Activated naive CD4-positive, alpha-beta T cell treated with anti-CD3 and anti-CD28 coated beads, Interleukin-2, amount 50 U/mL, for 24 hours (primary cell): ENCODE measurements around the gene HLA-F.

ENCODE experiments used
- H3K27ac Mint-ChIP-seq: one replicate; pipeline ENCODE4 v1.8.0; 2021; ENCODE audit warnings: mild to moderate bottlenecking, mixed read lengths
- H3K27me3 Mint-ChIP-seq: one replicate; pipeline ENCODE4 v1.8.0; 2021; ENCODE audit warnings: mixed read lengths
- H3K36me3 Mint-ChIP-seq: one replicate; pipeline ENCODE4 v1.8.0; 2021; ENCODE audit warnings: mixed read lengths
- H3K4me1 Mint-ChIP-seq: one replicate; pipeline ENCODE4 v1.8.0; 2021; ENCODE audit warnings: mixed read lengths
- H3K4me3 Mint-ChIP-seq: one replicate; pipeline ENCODE4 v1.8.0; 2021; ENCODE audit warnings: mild to moderate bottlenecking, mixed read lengths
- H3K9me3 Mint-ChIP-seq: one replicate; pipeline ENCODE4 v1.8.0; 2021; ENCODE audit warnings: mixed read lengths

HLA-F gene

DNA sequence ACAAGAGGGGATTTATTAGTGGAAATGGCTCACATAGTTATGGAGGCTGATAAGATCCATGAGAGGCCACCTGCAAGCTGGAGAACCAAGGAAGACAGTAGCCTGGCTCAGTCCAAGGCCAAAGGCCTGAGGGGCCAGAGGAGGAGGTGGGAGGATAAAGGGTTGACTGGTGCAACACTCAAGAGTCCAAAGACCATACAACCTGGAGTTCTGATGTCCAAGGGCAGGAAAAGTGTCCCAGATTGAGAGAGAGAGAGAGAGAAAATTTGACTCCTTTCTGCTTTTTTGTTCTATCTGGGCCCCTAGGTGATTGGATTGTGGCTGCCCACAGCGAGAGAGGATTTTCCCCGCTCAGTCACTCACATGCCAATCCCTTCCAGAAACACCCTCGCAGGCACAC, 8.0 kb downstream of the HLA-F start:
- Mint-ChIP-seq H3K27me3 (no peaks in the 10 kb centered on the region), H3K27ac (no peak overlapping the region), H3K9me3 (no peaks in the 10 kb centered on the region), H3K4me1 (peaks cover 68% of the 10 kb centered on the region), H3K36me3 (peaks cover 11% of the 10 kb centered on the region), H3K4me3 (no peak overlapping the region)

- H3K36me3 Mint-ChIP-seq: no peaks in the 10 kb centered on the region
- no peak overlapping the region for H3K4me3 Mint-ChIP-seq
- H3K27me3 Mint-ChIP-seq: no peaks in the 10 kb centered on the region
- H3K4me1 Mint-ChIP-seq: peaks cover 50% of the 10 kb centered on the region
- H3K27ac Mint-ChIP-seq: no peak overlapping the region
- no peaks in the 10 kb centered on the region for H3K9me3 Mint-ChIP-seq
Measured at GRCh38 chr6:29733057-29733456, 9.8 kb downstream of the HLA-F start.

- Mint-ChIP-seq H3K36me3 (no peaks in the 10 kb centered on the region), H3K27me3 (no peaks in the 10 kb centered on the region), H3K27ac (peak overlapping the region; percentile 60), H3K4me1 (peaks cover 38% of the 10 kb centered on the region), H3K9me3 (no peaks in the 10 kb centered on the region), H3K4me3 (peak overlapping the region; percentile 3)
Measured at GRCh38 chr6:29734046-29735018, 11.1 kb downstream of the HLA-F start.

- Mint-ChIP-seq H3K4me3 (no peak overlapping the region), H3K36me3 (no peaks in the 10 kb centered on the region), H3K27me3 (no peaks in the 10 kb centered on the region), H3K27ac (no peak overlapping the region), H3K4me1 (peaks cover 18% of the 10 kb centered on the region), H3K9me3 (no peaks in the 10 kb centered on the region)
Measured at GRCh38 chr6:29736563-29736962, 13.3 kb downstream of the HLA-F start.

DNA sequence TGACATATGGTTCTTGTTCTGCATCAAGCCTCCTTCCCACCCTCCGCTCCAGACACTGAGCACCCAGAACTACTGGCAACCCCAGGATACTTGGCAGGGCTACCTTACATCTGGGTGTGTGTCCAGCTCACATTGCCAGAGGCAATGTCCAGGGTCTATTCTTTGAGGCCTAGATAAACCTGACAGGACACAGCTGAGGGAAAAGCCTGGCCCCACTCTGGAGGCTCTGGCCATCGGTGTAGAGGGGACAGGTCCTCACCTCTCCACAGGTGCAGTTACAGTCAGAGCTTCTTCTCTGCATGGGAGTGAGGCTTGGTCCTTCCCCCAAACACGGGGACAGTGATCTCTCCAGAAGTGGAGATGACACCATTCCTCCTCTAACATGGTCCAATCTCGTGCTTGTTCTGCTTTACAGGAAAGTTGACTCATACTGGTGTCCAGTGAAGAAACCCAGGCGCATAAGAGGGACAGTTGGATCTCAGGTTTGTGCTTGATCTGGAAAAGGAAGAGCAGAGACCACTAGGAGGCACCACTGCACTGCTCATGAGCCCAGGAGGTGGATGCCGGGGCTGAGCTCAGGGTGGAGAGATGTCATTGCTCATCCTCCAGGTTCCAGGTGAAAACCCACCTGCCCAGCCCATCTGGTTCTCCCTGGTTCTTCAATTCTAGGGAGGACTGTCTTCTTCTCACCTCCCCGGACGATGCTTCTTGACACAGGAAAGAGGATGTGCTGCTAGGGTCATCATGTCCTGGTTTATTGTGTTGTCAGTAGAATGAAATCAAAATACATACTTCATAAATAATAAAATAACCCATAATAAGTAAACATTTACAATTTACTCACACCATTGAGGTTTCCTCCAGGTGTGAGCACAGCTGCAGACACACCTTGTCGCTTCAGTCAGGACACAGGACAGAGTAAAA, 14.7 kb downstream of the HLA-F start:
- Mint-ChIP-seq H3K4me1 (peaks cover 12% of the 10 kb centered on the region), H3K9me3 (no peaks in the 10 kb centered on the region), H3K27ac (no peak overlapping the region), H3K36me3 (no peaks in the 10 kb centered on the region), H3K4me3 (no peak overlapping the region), H3K27me3 (no peaks in the 10 kb centered on the region)

- H3K27me3 Mint-ChIP-seq: no peaks in the 10 kb centered on the region
- no peaks in the 10 kb centered on the region for H3K36me3 Mint-ChIP-seq
- peaks cover 6% of the 10 kb centered on the region for H3K4me1 Mint-ChIP-seq
- no peak overlapping the region for H3K4me3 Mint-ChIP-seq
- no peak overlapping the region for H3K27ac Mint-ChIP-seq
- H3K9me3 Mint-ChIP-seq: no peaks in the 10 kb centered on the region
Measured at GRCh38 chr6:29739136-29739881, 16.1 kb downstream of the HLA-F start.

DNA sequence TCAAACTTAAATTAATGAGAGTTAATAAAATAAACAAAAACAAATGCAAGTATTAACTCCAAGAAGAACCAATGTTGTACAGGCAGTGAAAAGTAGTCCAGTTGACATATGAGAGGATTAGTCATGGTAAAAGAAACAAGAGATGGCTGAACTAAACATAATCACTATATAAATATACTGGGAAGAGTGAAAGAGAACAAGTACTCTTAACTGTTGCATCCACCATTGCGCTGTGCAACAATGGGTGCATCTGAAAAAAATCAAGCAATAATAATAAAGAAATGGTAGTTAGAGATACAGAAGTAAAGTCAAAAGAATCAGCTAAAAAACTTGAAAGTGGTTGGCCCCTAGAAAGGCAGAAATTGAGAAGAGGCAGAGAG, 16.6 kb downstream of the HLA-F start:
- Mint-ChIP-seq H3K36me3 (no peaks in the 10 kb centered on the region), H3K27me3 (no peaks in the 10 kb centered on the region), H3K4me1 (peaks cover under 1% of the 10 kb centered on the region), H3K9me3 (no peaks in the 10 kb centered on the region), H3K27ac (no peak overlapping the region), H3K4me3 (no peak overlapping the region)

DNA sequence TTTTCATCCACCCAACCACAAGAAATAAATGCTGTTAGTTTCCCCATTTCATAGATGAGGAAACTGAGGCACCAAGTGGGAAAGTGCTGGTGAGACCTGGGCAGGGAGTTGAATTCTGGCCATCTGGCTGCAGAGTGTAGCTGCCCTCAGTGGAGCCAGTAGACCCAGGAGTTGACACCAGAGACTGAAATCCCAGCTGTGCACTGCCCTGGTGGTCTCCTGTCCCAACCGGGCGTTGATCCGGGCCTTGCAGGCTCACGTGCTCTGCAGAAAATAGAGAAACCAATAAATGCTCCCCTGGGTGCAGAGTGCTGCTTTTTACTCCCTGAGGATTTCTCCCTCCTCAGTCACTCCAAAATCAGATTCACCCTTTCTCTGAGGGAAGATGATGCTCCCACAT, 18.4 kb downstream of the HLA-F start:
- H3K4me1 Mint-ChIP-seq: peaks cover 3% of the 10 kb centered on the region
- H3K9me3 Mint-ChIP-seq: no peaks in the 10 kb centered on the region
- no peaks in the 10 kb centered on the region for H3K27me3 Mint-ChIP-seq
- H3K36me3 Mint-ChIP-seq: no peaks in the 10 kb centered on the region
- no peak overlapping the region for H3K27ac Mint-ChIP-seq
- no peak overlapping the region for H3K4me3 Mint-ChIP-seq

DNA sequence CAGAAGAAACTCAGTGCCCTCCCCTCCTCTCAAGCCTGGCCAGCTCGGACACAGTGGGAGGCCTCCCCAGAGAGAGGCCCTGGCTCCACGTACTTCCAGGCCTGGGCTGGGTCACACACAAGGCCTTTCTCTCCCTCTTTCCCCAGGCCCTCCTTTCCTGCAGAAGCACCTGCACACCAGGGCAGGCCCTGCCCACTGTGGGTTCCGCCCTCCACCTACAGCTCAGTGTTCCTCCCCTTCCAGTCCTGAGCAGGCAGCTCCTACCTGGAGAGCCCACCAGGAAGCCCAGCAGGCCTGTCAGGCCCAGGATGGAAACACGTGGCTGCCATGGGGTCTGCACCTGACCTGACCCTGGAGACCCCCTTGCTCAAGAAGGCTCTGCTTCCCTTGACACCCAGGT, 18.9 kb downstream of the HLA-F start:
- H3K4me1 Mint-ChIP-seq: peaks cover 8% of the 10 kb centered on the region
- no peaks in the 10 kb centered on the region for H3K27me3 Mint-ChIP-seq
- H3K4me3 Mint-ChIP-seq: no peak overlapping the region
- no peak overlapping the region for H3K27ac Mint-ChIP-seq
- no peaks in the 10 kb centered on the region for H3K9me3 Mint-ChIP-seq
- H3K36me3 Mint-ChIP-seq: no peaks in the 10 kb centered on the region

DNA sequence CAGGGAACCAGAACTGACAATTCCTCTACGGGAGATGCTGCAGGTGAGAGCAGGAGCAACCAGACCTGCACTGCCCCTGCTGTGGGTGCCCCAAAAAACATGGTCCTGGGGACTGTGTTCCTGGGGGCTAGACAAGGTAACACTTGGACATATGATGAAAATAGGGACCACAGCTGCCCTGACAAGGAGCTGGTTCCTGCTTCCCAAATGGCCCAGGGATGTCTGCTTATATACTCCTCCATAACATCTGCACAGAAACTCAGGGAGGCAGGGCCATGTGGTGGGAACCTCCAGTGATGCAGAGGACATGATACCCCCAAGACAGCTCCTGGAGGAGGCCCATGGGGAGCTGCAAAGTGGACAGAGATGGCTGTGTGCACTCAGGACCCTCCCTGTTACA, 19.8 kb downstream of the HLA-F start:
- H3K27ac Mint-ChIP-seq: no peak overlapping the region
- no peaks in the 10 kb centered on the region for H3K27me3 Mint-ChIP-seq
- H3K36me3 Mint-ChIP-seq: no peaks in the 10 kb centered on the region
- no peaks in the 10 kb centered on the region for H3K9me3 Mint-ChIP-seq
- peaks cover 17% of the 10 kb centered on the region for H3K4me1 Mint-ChIP-seq
- no peak overlapping the region for H3K4me3 Mint-ChIP-seq

DNA sequence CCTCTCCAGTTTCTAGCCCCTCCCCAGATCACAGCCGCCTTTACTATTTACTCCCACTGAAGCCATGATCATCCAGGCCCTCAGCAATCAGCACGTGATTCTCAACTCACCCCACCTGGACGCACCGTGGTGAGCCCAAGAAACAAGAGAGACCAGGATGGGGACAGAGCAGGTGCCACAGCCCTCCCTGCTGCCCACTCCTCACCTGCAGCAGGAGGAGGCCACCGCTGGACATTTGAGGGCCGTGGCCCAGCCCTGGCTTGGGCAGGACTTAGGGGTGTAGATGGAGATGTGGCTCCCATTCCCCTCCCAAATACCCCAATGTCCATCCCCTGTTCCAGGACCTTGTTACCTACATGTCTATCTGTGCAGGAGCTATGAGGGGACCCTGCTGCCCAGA, 20.3 kb downstream of the HLA-F start:
- no peaks in the 10 kb centered on the region for H3K36me3 Mint-ChIP-seq
- peaks cover 22% of the 10 kb centered on the region for H3K4me1 Mint-ChIP-seq
- H3K27me3 Mint-ChIP-seq: no peaks in the 10 kb centered on the region
- H3K4me3 Mint-ChIP-seq: no peak overlapping the region
- H3K27ac Mint-ChIP-seq: no peak overlapping the region
- H3K9me3 Mint-ChIP-seq: no peaks in the 10 kb centered on the region

- Mint-ChIP-seq H3K9me3 (no peaks in the 10 kb centered on the region), H3K27ac (no peak overlapping the region), H3K36me3 (no peaks in the 10 kb centered on the region), H3K27me3 (no peaks in the 10 kb centered on the region), H3K4me1 (peaks cover 22% of the 10 kb centered on the region), H3K4me3 (no peak overlapping the region)
Measured at GRCh38 chr6:29744131-29744530, 20.9 kb downstream of the HLA-F start.

- no peaks in the 10 kb centered on the region for H3K9me3 Mint-ChIP-seq
- peaks cover 27% of the 10 kb centered on the region for H3K4me1 Mint-ChIP-seq
- H3K4me3 Mint-ChIP-seq: no peak overlapping the region
- H3K36me3 Mint-ChIP-seq: no peaks in the 10 kb centered on the region
- H3K27me3 Mint-ChIP-seq: no peaks in the 10 kb centered on the region
- H3K27ac Mint-ChIP-seq: no peak overlapping the region
Measured at GRCh38 chr6:29744621-29745020, 21.4 kb downstream of the HLA-F start.

DNA sequence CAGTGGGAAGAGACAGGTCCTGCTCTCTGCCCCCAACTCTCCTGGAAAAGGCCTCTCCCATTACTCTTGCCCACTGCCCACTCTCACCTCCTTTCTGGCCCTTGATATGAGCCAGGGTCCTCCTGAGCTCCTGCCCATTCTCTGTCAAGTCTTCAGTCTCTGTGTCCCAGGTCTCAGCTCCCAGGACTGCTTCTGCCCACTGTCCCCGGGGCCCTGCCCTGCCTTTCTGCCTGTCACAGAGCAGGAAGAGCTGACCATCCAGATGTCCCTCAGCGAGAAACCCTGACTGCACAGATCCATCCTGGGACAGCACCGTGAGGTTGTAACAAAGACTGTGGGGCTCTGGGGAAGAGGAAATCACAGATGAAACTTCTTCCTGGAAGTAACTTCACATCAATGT, 22.2 kb downstream of the HLA-F start:
- Mint-ChIP-seq H3K4me3 (no peak overlapping the region), H3K36me3 (no peaks in the 10 kb centered on the region), H3K9me3 (no peaks in the 10 kb centered on the region), H3K4me1 (peaks cover 34% of the 10 kb centered on the region), H3K27ac (no peak overlapping the region), H3K27me3 (no peaks in the 10 kb centered on the region)

DNA sequence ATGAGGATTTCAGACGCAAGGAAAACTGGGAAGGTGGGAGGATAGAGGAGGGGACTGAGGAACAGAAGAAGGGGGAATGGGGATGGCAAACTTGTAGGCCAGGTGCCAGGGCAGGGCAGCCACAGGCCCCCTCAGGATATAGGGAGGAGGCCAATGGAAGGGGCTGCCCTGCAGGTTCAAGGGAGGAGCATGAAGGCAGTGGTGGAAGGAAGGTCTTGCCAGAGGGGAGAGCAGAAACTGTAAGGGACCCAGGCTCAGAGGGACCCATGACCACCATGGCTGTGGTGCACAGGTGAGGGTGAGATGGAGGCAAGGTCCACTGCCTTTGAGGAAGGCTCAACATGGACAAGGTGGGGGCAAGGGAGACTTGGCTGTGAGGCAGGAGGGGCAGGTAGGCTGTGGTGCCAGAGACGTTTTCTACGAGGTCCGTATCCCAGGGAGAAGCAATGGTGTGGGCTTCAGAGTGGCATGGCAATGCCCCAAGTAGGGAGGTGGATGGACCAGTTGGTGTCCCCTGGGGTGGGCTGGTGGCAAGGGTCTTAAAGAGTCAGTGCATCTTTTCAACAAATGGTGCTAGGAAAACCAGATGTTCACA, 22.7 kb downstream of the HLA-F start:
- H3K4me1 Mint-ChIP-seq: peaks cover 35% of the 10 kb centered on the region
- H3K4me3 Mint-ChIP-seq: no peak overlapping the region
- no peaks in the 10 kb centered on the region for H3K27me3 Mint-ChIP-seq
- H3K9me3 Mint-ChIP-seq: no peaks in the 10 kb centered on the region
- H3K27ac Mint-ChIP-seq: no peak overlapping the region
- H3K36me3 Mint-ChIP-seq: no peaks in the 10 kb centered on the region
